ENCODE measurements around the gene DLGAP1. TPM values are rescaled to one million over a fixed set of nuclear protein-coding genes. Genes with fewer than 3 reads are reported as not detected.

The DLGAP1 gene
- total and polyA plus RNA-seq, 10 of the 15 experiments (the other 5 are each of a cell fraction or from before 2014, with no cell fraction given): 0.23 to 27.6 (median 1.9) TPM

GRCh38 chr18:3851159-3851558, 603.9 kb downstream of the DLGAP1 start:
- no peak for FAIRE-seq
- peak; percentile 49 for TF ChIP-seq IKZF1 (conservative IDR thresholded peaks at IDR 0.05)
- TF ChIP-seq IRF4 (IDR thresholded peaks at IDR 0.05; ENCODE audit: low read depth, low read length): no peak
- 0 out of 2 replicates have a peak, but pooled peaks have one; percentile 36 for TF ChIP-seq PAX5 (IDR thresholded peaks at IDR 0.05; ENCODE audit: borderline replicate concordance, low read depth, low read length)
- TF ChIP-seq MTA2 (IDR thresholded peaks at IDR 0.05; ENCODE audit: low read depth): peak; percentile 40; the same call in 1 of the 2 replicates
- peak; percentile 84 for TF ChIP-seq ATF7 (IDR thresholded peaks at IDR 0.05; ENCODE audit: low read depth)
- peak in 1 of 2 experiments; percentile 9; a peak in 1 of 4 replicates for TF ChIP-seq BHLHE40 (IDR thresholded peaks at IDR 0.05; ENCODE audit: borderline replicate concordance in 1 of 2, low read depth in 2 of 2, low read length in 1 of 2)
- peak; percentile 49; the same call in 1 of the 2 replicates for TF ChIP-seq PKNOX1 (IDR thresholded peaks at IDR 0.05)
- TF ChIP-seq ZSCAN29 (IDR thresholded peaks at IDR 0.05): no peak
- TF ChIP-seq ZNF24 (IDR thresholded peaks at IDR 0.05): no peak
- peak; percentile 56 to 65; a peak in 3 of 4 replicates for TF ChIP-seq IKZF2 (IDR thresholded peaks at IDR 0.05)
- 0 out of 4 replicates have a peak, but pooled peaks of 1 of the 2 experiments have one; percentile 20 for TF ChIP-seq EP300 (IDR thresholded peaks at IDR 0.05; ENCODE audit: borderline replicate concordance in 1 of 2, control insufficient read depth in 1 of 2, low read depth in 2 of 2, low read length in 2 of 2)
- TF ChIP-seq RAD51 (IDR thresholded peaks at IDR 0.05): peak; percentile 63
- TF ChIP-seq NR2F1 (conservative IDR thresholded peaks at IDR 0.05): no peak
- TF ChIP-seq ZNF217 (IDR thresholded peaks at IDR 0.05): peak; percentile 90
- intact Hi-C loops (cut with micrococcal nuclease; ENCODE audit: unreplicated experiment): no loop called here

More at GRCh38 chr18:3851159-3851558, 603.9 kb downstream of the DLGAP1 start:
- H3K4me2 ChIP-seq (ENCODE audit: control insufficient read depth, insufficient read depth): no peak overlapping the region
- no peak overlapping the region for H3K27ac ChIP-seq (ENCODE audit: control insufficient read depth, insufficient read depth)
- H3K4me1 ChIP-seq (ENCODE audit: control insufficient read depth, insufficient read depth, low read length): no peaks in the 10 kb centered on the region
- H2AFZ ChIP-seq (ENCODE audit: control insufficient read depth, low read depth, low read length): no peak overlapping the region
- peak; percentile 21 for DNase-seq (ENCODE audit: low read depth, low spot score)
- H3K9ac ChIP-seq (ENCODE audit: control insufficient read depth, insufficient read depth, low read length): no peak overlapping the region
- WGBS (ENCODE audit: insufficient coverage, insufficient replicate concordance, low lambda C conversion rate, missing lambda C conversion rate): 0% methylated on average over 2 of the region's 2 CpGs
- no TSS peak for BruUV-seq (replicated peaks)
- ChIA-PET RAD21 (ENCODE audit: unreplicated experiment) (interaction anchor here (2.1 kb wide), 1 partner anchor 145 kb away, joined by 5 read pairs; no protein-coding TSS in a partner anchor), POLR2A (interaction anchor here (0.7 kb wide), 1 partner anchor 153 kb away, joined by 3 read pairs; no protein-coding TSS in a partner anchor), CTCF (interaction anchor here (0.6 to 1.6 kb wide), 2 partner anchors 122 to 144 kb away, joined by 3 to 5 read pairs; no protein-coding TSS in a partner anchor), SMC1A (ENCODE audit: uncharacterized antibody, unreplicated experiment) (interaction anchor here (0.8 to 1.1 kb wide), 2 partner anchors 79 to 144 kb away, joined by 3 read pairs; no protein-coding TSS in a partner anchor)
- H3K4me3 ChIP-seq: no peak overlapping the region
- H3K27me3 ChIP-seq (replicated peaks in 1 of 2; ENCODE audit: control insufficient read depth in 2 of 2, insufficient read depth in 2 of 2, low read length in 1 of 2): no peaks in the 10 kb centered on the region
- H3K9me3 ChIP-seq (replicated peaks; ENCODE audit: control insufficient read depth, insufficient read depth, low read length): no peaks in the 10 kb centered on the region
- in situ Hi-C loops (cut with MboI): no loop called here
- H4K20me1 ChIP-seq (ENCODE audit: control insufficient read depth, insufficient read depth): no peaks in the 10 kb centered on the region
- no peaks in the 10 kb centered on the region for H3K79me2 ChIP-seq (ENCODE audit: control insufficient read depth, insufficient read depth, low read length)
- no peaks in the 10 kb centered on the region for H3K36me3 ChIP-seq (ENCODE audit: control insufficient read depth in 2 of 2, insufficient read depth in 2 of 2, low read length in 1 of 2)
- ATAC-seq: peak; percentile 76
